ENCODE measurements around the gene CAPNS1. TPM values are rescaled to one million over a fixed set of nuclear protein-coding genes. Genes with fewer than 3 reads are reported as not detected.
"Not testable (repeated sequence)": the region's sequence is repeated elsewhere in the genome, so short reads cannot be mapped to it uniquely, and the experiment has no call there.

The CAPNS1 gene
- total and polyA plus RNA-seq, 8 donors = 93.7 to 575 (median 153) TPM

- DNase-seq = no peak
- H3K4me1 ChIP-seq = peaks cover 9 to 32% (median 16%) of the 10 kb centered on the region in 4 donors
- no peaks in the 10 kb centered on the region for H3K9me3 ChIP-seq
- TF ChIP-seq CTCF (IDR thresholded peaks at IDR 0.05) = no peak
- TF ChIP-seq EP300 (IDR thresholded peaks at IDR 0.05) = no peak
- no peak for TF ChIP-seq POLR2A (IDR thresholded peaks at IDR 0.05)
- TF ChIP-seq POLR2AphosphoS5 (IDR thresholded peaks at IDR 0.05) = no peak
- intact Hi-C loops (cut with DNase I; ENCODE audit: low total_unique reads) = loop anchor here (5.0 kb wide), 1 partner anchor 46 kb away; no protein-coding TSS in a partner anchor
- 89 to 93% (median 91%) methylated on average over 15 to 18 of the region's 18 CpGs for WGBS, 5 donors
- no peak overlapping the region for H3K27ac ChIP-seq
- H3K36me3 ChIP-seq = peaks cover 34 to 94% (median 88%) of the 10 kb centered on the region in 4 donors
- no peaks in the 10 kb centered on the region for H3K27me3 ChIP-seq
- H3K4me3 ChIP-seq = no peak overlapping the region
Measured at GRCh38 chr19:36120984-36121358, 18.9 kb upstream of the CAPNS1 start.

GRCh38 chr19:36121486-36122124 is 18.3 kb upstream of the CAPNS1 start:
- H3K9me3 ChIP-seq = no peaks in the 10 kb centered on the region
- H3K36me3 ChIP-seq = peaks cover 34 to 95% (median 90%) of the 10 kb centered on the region in 4 donors
- no peak for DNase-seq
- H3K4me1 ChIP-seq = peaks cover 3 to 26% (median 10%) of the 10 kb centered on the region in 4 donors
- H3K27me3 ChIP-seq = no peaks in the 10 kb centered on the region
- intact Hi-C loops (cut with DNase I; ENCODE audit: low total_unique reads) = loop anchor here (5.0 kb wide), 1 partner anchor 46 kb away; no protein-coding TSS in a partner anchor
- TF ChIP-seq POLR2AphosphoS5 (IDR thresholded peaks at IDR 0.05) (no peak), CTCF (IDR thresholded peaks at IDR 0.05) (no peak), EP300 (IDR thresholded peaks at IDR 0.05) (no peak), POLR2A (IDR thresholded peaks at IDR 0.05) (no peak)
- 89 to 92% (median 91%) methylated on average over 44 to 49 of the region's 49 CpGs for WGBS, 5 donors
- no peak overlapping the region for H3K4me3 ChIP-seq
- H3K27ac ChIP-seq = no peak overlapping the region

GRCh38 chr19:36125557-36125956 is 14.3 kb upstream of the CAPNS1 start:
- Histone ChIP-seq H3K27me3 (no peaks in the 10 kb centered on the region), H3K36me3 (peaks cover 24 to 55% (median 53%) of the 10 kb centered on the region in 4 donors), H3K4me3 (no peak overlapping the region), H3K4me1 (peaks cover 8 to 29% (median 13%) of the 10 kb centered on the region in 4 donors), H3K27ac (no peak overlapping the region), H3K9me3 (no peaks in the 10 kb centered on the region)
- intact Hi-C loops (cut with DNase I; ENCODE audit: low total_unique reads) = no loop called here
- WGBS, 5 donors = 65 to 84% (median 78%) methylated on average over 8 to 9 of the region's 9 CpGs
- TF ChIP-seq EP300 (IDR thresholded peaks at IDR 0.05) = no peak
- no peak for TF ChIP-seq CTCF (IDR thresholded peaks at IDR 0.05)
- TF ChIP-seq POLR2AphosphoS5 (IDR thresholded peaks at IDR 0.05) = no peak
- no peak for TF ChIP-seq POLR2A (IDR thresholded peaks at IDR 0.05)
- DNase-seq = no peak

- H3K27me3 ChIP-seq = no peaks in the 10 kb centered on the region
- H3K4me1 ChIP-seq = peaks cover 9 to 51% (median 18%) of the 10 kb centered on the region in 4 donors
- DNase-seq = no peak
- peak overlapping the region; percentile 86 to 94 (median 90) for H3K27ac ChIP-seq
- H3K36me3 ChIP-seq = peaks cover 12 to 29% (median 27%) of the 10 kb centered on the region in 4 donors
- H3K4me3 ChIP-seq = peak overlapping the region; percentile 38 to 47 (median 46)
- no peaks in the 10 kb centered on the region for H3K9me3 ChIP-seq
- 7 to 13% (median 9%) methylated on average over 10 of the region's 10 CpGs for WGBS, 5 donors
- TF ChIP-seq CTCF (IDR thresholded peaks at IDR 0.05) = no peak
- TF ChIP-seq EP300 (IDR thresholded peaks at IDR 0.05) = no peak
- no peak for TF ChIP-seq POLR2A (IDR thresholded peaks at IDR 0.05)
- TF ChIP-seq POLR2AphosphoS5 (IDR thresholded peaks at IDR 0.05) = no peak
- intact Hi-C loops (cut with DNase I; ENCODE audit: low total_unique reads) = no loop called here
Measured at GRCh38 chr19:36128392-36128736, 11.5 kb upstream of the CAPNS1 start.

DNA sequence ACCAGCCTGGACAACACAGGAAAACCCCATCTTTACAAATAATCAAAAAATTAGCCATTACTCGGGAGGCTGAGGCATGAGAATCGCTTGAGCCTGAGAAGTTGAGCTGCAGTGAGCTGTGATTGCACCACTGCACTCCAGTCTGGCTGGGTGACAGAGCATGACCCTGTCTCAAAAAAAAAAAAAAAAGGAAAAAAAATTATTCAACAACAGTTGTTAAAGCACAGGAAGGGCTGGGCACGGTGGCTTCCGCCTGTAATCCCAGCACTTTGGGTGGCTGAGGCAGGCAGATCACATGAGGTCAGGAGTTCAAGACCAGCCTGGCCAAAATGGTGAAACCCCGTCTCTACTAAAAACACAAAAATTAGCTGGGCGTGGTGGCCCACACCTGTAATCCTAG is 8.6 kb upstream of the CAPNS1 start:
- H3K4me1 ChIP-seq = peaks cover 10 to 56% (median 20%) of the 10 kb centered on the region in 4 donors
- H3K27ac ChIP-seq; H3K4me3 ChIP-seq; DNase-seq; intact Hi-C loops (cut with DNase I; ENCODE audit: low total_unique reads); H3K27me3 ChIP-seq; H3K36me3 ChIP-seq; H3K9me3 ChIP-seq: not testable (repeated sequence)
- WGBS, 5 donors = 70 to 79% (median 75%) methylated on average over 6 of the region's 6 CpGs

- intact Hi-C loops (cut with DNase I; ENCODE audit: low total_unique reads); H3K9me3 ChIP-seq; H3K36me3 ChIP-seq; H3K4me3 ChIP-seq; H3K27me3 ChIP-seq; DNase-seq; H3K27ac ChIP-seq: not testable (repeated sequence)
- H3K4me1 ChIP-seq = peaks cover 7 to 63% (median 33%) of the 10 kb centered on the region in 4 donors
- WGBS, 5 donors = 86 to 95% (median 92%) methylated on average over 3 to 4 of the region's 4 CpGs
Measured at GRCh38 chr19:36134867-36135266, 5.0 kb upstream of the CAPNS1 start.

Measured in stomach (tissue), 9 donors.